Loucy (cell line): ENCODE measurements around the gene YWHAQ.

ENCODE experiments used
- H2AFZ ChIP-seq: fragments of 200-600 bp; sonication (generic); 2 replicates; pipeline ENCODE4 v1.6.0; 2016; ENCODE audit warnings: antibody characterized with exemption, mild to moderate bottlenecking, low read length, moderate library complexity
- H3F3A ChIP-seq: fragments of 200-600 bp; 2 replicates; pipeline ENCODE4 v1.6.0; 2016; ENCODE audit warnings: antibody characterized with exemption, low read depth, mild to moderate bottlenecking
- H3K27me3 ChIP-seq: fragments of 200-600 bp; sonication (generic); 2 replicates; pipeline ENCODE4 v1.6.1; 2014; ENCODE audit warnings: low read length, mild to moderate bottlenecking; ENCODE audit not compliant: insufficient read depth, poor library complexity, severe bottlenecking
- H3K36me3 ChIP-seq: fragments of 200-600 bp; sonication (generic); 2 replicates; pipeline ENCODE4 v1.6.1; 2016; ENCODE audit warnings: low read length; ENCODE audit not compliant: insufficient read depth
- H3K4me1 ChIP-seq: fragments of 200-600 bp; sonication (generic); 2 replicates; pipeline ENCODE4 v1.5.1; 2014; ENCODE audit warnings: low read length, mild to moderate bottlenecking; ENCODE audit not compliant: insufficient read depth, poor library complexity, severe bottlenecking
- H3K4me2 ChIP-seq: fragments of 200-600 bp; sonication (generic); 2 replicates; pipeline ENCODE4 v1.6.0; 2014; ENCODE audit warnings: antibody characterized with exemption, low read length, low read depth, mild to moderate bottlenecking; ENCODE audit not compliant: poor library complexity, severe bottlenecking
- H3K4me3 ChIP-seq: fragments of 200-600 bp; sonication (generic); 2 replicates; pipeline ENCODE4 v1.5.1; 2014; ENCODE audit warnings: low read length, mild to moderate bottlenecking, mixed read lengths; ENCODE audit not compliant: poor library complexity, severe bottlenecking
- H3K79me2 ChIP-seq: fragments of 200-600 bp; sonication (generic); 2 replicates; pipeline ENCODE4 v1.6.1; 2014; ENCODE audit warnings: low read length; ENCODE audit not compliant: insufficient read depth
- H3K9ac ChIP-seq: fragments of 200-600 bp; sonication (generic); 2 replicates; pipeline ENCODE4 v1.6.0; 2014; ENCODE audit warnings: mild to moderate bottlenecking, low read depth, low read length, moderate library complexity; ENCODE audit not compliant: poor library complexity, severe bottlenecking
- H3K9me2 ChIP-seq: fragments of 200-600 bp; sonication (generic); replicated peaks from 2 replicates; pipeline ENCODE4 v1.6.1; 2016; ENCODE audit warnings: low read depth, low read length, mixed read lengths
- H3K9me3 ChIP-seq: fragments of 200-600 bp; sonication (generic); 2 replicates; pipeline ENCODE4 v1.6.1; 2014; ENCODE audit warnings: mild to moderate bottlenecking, antibody characterized with exemption, low read length, low read depth; ENCODE audit not compliant: insufficient read depth
- H4K20me1 ChIP-seq: fragments of 200-600 bp; sonication (generic); 2 replicates; pipeline ENCODE4 v1.6.0; 2014; ENCODE audit warnings: antibody characterized with exemption, low read length, mild to moderate bottlenecking; ENCODE audit not compliant: insufficient read depth, poor library complexity, severe bottlenecking
- CTCF ChIP-seq: fragments of 200-600 bp; sonication (generic); conservative IDR thresholded peaks from 2 replicates; pipeline ENCODE4 v1.5.1; 2014; ENCODE audit warnings: mild to moderate bottlenecking, antibody characterized with exemption, low read length
- EZH2phosphoT487 ChIP-seq: fragments of 200-600 bp; IDR thresholded peaks from 2 replicates; pipeline ENCODE4 v1.6.1; 2018; ENCODE audit warnings: antibody characterized with exemption, mild to moderate bottlenecking, moderate library complexity, borderline replicate concordance

Gene YWHAQ

GRCh38 chr2:9637330-9637729, 6.5 kb upstream of the YWHAQ start:
- Histone ChIP-seq H4K20me1 (no peaks in the 10 kb centered on the region), H3K9me2 (no peaks in the 10 kb centered on the region), H3K4me1 (no peaks in the 10 kb centered on the region), H3F3A (no peaks in the 10 kb centered on the region), H3K4me3 (no peak overlapping the region), H3K4me2 (no peak overlapping the region), H3K36me3 (no peaks in the 10 kb centered on the region), H3K9me3 (no peaks in the 10 kb centered on the region), H2AFZ (no peak overlapping the region), H3K27me3 (no peaks in the 10 kb centered on the region), H3K79me2 (no peaks in the 10 kb centered on the region), H3K9ac (no peak overlapping the region)
- TF ChIP-seq CTCF = no peak
- TF ChIP-seq EZH2phosphoT487 = no peak

GRCh38 chr2:9634133-9634532, 3.3 kb upstream of the YWHAQ start:
- Histone ChIP-seq H3K9ac (no peak overlapping the region), H3K4me2 (no peak overlapping the region), H3K27me3 (no peaks in the 10 kb centered on the region), H2AFZ (no peak overlapping the region), H3F3A (no peaks in the 10 kb centered on the region), H3K9me2 (no peaks in the 10 kb centered on the region), H4K20me1 (peaks cover 11% of the 10 kb centered on the region), H3K79me2 (peaks cover 12% of the 10 kb centered on the region), H3K36me3 (0 out of 2 replicates have a peak, but pooled peaks cover under 1% of the 10 kb centered on the region), H3K4me3 (no peak overlapping the region), H3K4me1 (peaks cover 8% of the 10 kb centered on the region), H3K9me3 (peaks cover 5% of the 10 kb centered on the region; the same call in 1 of the 2 replicates)
- TF ChIP-seq CTCF = no peak
- TF ChIP-seq EZH2phosphoT487 = no peak

- no peaks in the 10 kb centered on the region for H3K27me3 ChIP-seq
- H3K36me3 ChIP-seq = peaks cover 19% of the 10 kb centered on the region
- H3K4me3 ChIP-seq = no peak overlapping the region
- no peaks in the 10 kb centered on the region for H3F3A ChIP-seq
- peaks cover 5% of the 10 kb centered on the region; the same call in 1 of the 2 replicates for H3K9me3 ChIP-seq
- peaks cover 28% of the 10 kb centered on the region for H3K4me1 ChIP-seq
- H3K79me2 ChIP-seq = peaks cover 32% of the 10 kb centered on the region
- no peaks in the 10 kb centered on the region for H3K9me2 ChIP-seq
- TF ChIP-seq EZH2phosphoT487 (no peak), CTCF (no peak)
- no peak overlapping the region for H3K4me2 ChIP-seq
- H3K9ac ChIP-seq = no peak overlapping the region
- H4K20me1 ChIP-seq = peaks cover 32% of the 10 kb centered on the region
- no peak overlapping the region for H2AFZ ChIP-seq
These were observed 1.3 kb upstream of the YWHAQ start for GRCh38 chr2:9631878-9632700.
